Lung (tissue), 12 donors: ENCODE data around the gene ZNF366. TPM values are rescaled to one million over a fixed set of nuclear protein-coding genes. Genes with fewer than 3 reads are reported as not detected.
A peak's percentile ranks its signal among the peaks of the same experiment; 100 is the strongest.

Experiments used
- ATAC-seq: fragments of 200-7000 bp; cut with Tn5 transposase; one replicate; pipeline ENCODE4 v1.9.1; 2020; ENCODE audit warnings: moderate number of reproducible peaks; ENCODE audit not compliant: insufficient read depth, low FRiP score
- DNase-seq, 3 donors: peaks; one replicate each; pipeline ENCODE4 v3.0.0-alpha.2; 2013 to 2017
- H3K27ac ChIP-seq, 2 donors: one replicate each; pipeline ENCODE4 v1.5.1; 2013; ENCODE audit warnings: mild to moderate bottlenecking in 2 of 2, moderate library complexity in 2 of 2, control low read depth in 1 of 2, inconsistent platforms in 1 of 2, low read depth in 1 of 2, low read length in 1 of 2
- H3K27me3 ChIP-seq, 3 donors: one replicate each; pipeline ENCODE4 v1.5.1; 2013; ENCODE audit warnings: low read length in 2 of 3; ENCODE audit not compliant: control insufficient read depth in 3 of 3, insufficient read depth in 3 of 3
- H3K36me3 ChIP-seq, 4 donors: one replicate each; pipeline ENCODE4 v1.5.1; 2013; ENCODE audit warnings: low read length in 4 of 4, mild to moderate bottlenecking in 1 of 4, moderate library complexity in 1 of 4; ENCODE audit not compliant: control insufficient read depth in 4 of 4, insufficient read depth in 4 of 4
- H3K4me1 ChIP-seq, 5 donors: one replicate each; pipeline ENCODE4 v1.5.1; 2013; ENCODE audit warnings: low read length in 5 of 5, mild to moderate bottlenecking in 2 of 5, moderate library complexity in 1 of 5; ENCODE audit not compliant: control insufficient read depth in 5 of 5, insufficient read depth in 5 of 5
- H3K4me3 ChIP-seq: one replicate; pipeline ENCODE4 v1.5.1; 2013; ENCODE audit warnings: mild to moderate bottlenecking, control low read depth, moderate library complexity
- H3K9ac ChIP-seq, 2 donors: one replicate each; pipeline ENCODE4 v1.5.1; 2013; ENCODE audit warnings: low read length in 2 of 2, control low read depth in 1 of 2; ENCODE audit not compliant: insufficient read depth in 1 of 2
- H3K9me3 ChIP-seq, 4 donors: one replicate each; pipeline ENCODE4 v1.5.1; 2013; ENCODE audit warnings: low read length in 3 of 4, mild to moderate bottlenecking in 1 of 4, moderate library complexity in 1 of 4; ENCODE audit not compliant: control insufficient read depth in 4 of 4, insufficient read depth in 3 of 4
- CTCF ChIP-seq: IDR thresholded peaks from 2 replicates; pipeline ENCODE4 v1.5.1; 2012; ENCODE audit warnings: mild to moderate bottlenecking; ENCODE audit errors: control extremely low read depth, extremely low read depth
- WGBS, 2 donors: extraction: QIAGEN DNeasy Blood & Tissue Kit; methylation state at CpG; one replicate each; pipeline ENCODE4 v1.1.7; 2013; 5-methylcytosine and 5-hydroxymethylcytosine counted together
- polyA plus RNA-seq, 2 donors: library from polyadenylated mRNA; stranded (reverse); fragments of 200-250 nt; gene quantifications; one replicate each; pipeline ENCODE4 v1.2.1, GENCODE V29; 2013
- total RNA-seq, 2 donors: library from RNA; depleted of rRNA in 1 of 2; stranded (reverse); fragments of >200 nt in 1 of 2; gene quantifications; one replicate each; pipeline ENCODE4 v1.2.1, GENCODE V29; 2014 to 2021
- donor health status: control.
- donor health status: control.
- donor health status: Bipolar disorder and iron deficiency.
- donor health status: healthy.
- donor health status: DM: yes; HTN: yes; CAD: no.

The ZNF366 gene
- total and polyA plus RNA-seq, 4 donors: 0.73 to 6.0 (median 3.6) TPM

GRCh38 chr5:72508241-72509170 lies 1.3 kb upstream of the ZNF366 start:
- Histone ChIP-seq H3K9ac (no peak overlapping the region), H3K27ac (peak overlapping the region; percentile 70 to 76)
- ATAC-seq: no peak

GRCh38 chr5:72507907-72508238 lies 663 bp upstream of the ZNF366 start:
- Histone ChIP-seq H3K4me3 (no peak overlapping the region), H3K9ac (no peak overlapping the region), H3K27ac (peak overlapping the region; percentile 59 to 70), H3K4me1 (peaks cover 0 to 12% (median 8%) of the 10 kb centered on the region in 5 donors), H3K36me3 (no peaks in the 10 kb centered on the region), H3K9me3 (no peaks in the 10 kb centered on the region), H3K27me3 (no peaks in the 10 kb centered on the region)
- ATAC-seq: no peak
- TF ChIP-seq CTCF: no peak
- WGBS, 2 donors: 55 to 58% methylated on average over 5 of the region's 5 CpGs
- no peak for DNase-seq

More at GRCh38 chr5:72508241-72509170, 1.3 kb upstream of the ZNF366 start:
- Histone ChIP-seq H3K9me3 (no peaks in the 10 kb centered on the region), H3K4me3 (no peak overlapping the region), H3K27me3 (no peaks in the 10 kb centered on the region), H3K36me3 (no peaks in the 10 kb centered on the region), H3K4me1 (peaks cover 0 to 12% (median 8%) of the 10 kb centered on the region in 5 donors)
- no peak for DNase-seq
- TF ChIP-seq CTCF: no peak
- 76 to 89% methylated on average over 8 of the region's 8 CpGs for WGBS, 2 donors

- no peak for TF ChIP-seq CTCF
- H3K9me3 ChIP-seq: no peaks in the 10 kb centered on the region
- H3K36me3 ChIP-seq: no peaks in the 10 kb centered on the region
- no peaks in the 10 kb centered on the region for H3K27me3 ChIP-seq
- no peak overlapping the region for H3K9ac ChIP-seq
- DNase-seq: no peak
- 73 to 85% methylated on average over 7 of the region's 7 CpGs for WGBS, 2 donors
- peak overlapping the region; percentile 31 for H3K4me3 ChIP-seq
- peak overlapping the region; percentile 43 to 70 for H3K27ac ChIP-seq
- peaks cover 0 to 12% (median 8%) of the 10 kb centered on the region in 5 donors for H3K4me1 ChIP-seq
- ATAC-seq: no peak
Measured at GRCh38 chr5:72506158-72506549, 1.1 kb downstream of the ZNF366 start.
